HPDE6-E6E7 (cell line): ENCODE measurements around the gene KDM3A.

Experiments
- DNase-seq: peaks from one replicate; pipeline ENCODE4 v3.0.0; 2011; ENCODE audit warnings: missing footprints; ENCODE audit errors: extremely low spot score

Gene KDM3A, protein sequence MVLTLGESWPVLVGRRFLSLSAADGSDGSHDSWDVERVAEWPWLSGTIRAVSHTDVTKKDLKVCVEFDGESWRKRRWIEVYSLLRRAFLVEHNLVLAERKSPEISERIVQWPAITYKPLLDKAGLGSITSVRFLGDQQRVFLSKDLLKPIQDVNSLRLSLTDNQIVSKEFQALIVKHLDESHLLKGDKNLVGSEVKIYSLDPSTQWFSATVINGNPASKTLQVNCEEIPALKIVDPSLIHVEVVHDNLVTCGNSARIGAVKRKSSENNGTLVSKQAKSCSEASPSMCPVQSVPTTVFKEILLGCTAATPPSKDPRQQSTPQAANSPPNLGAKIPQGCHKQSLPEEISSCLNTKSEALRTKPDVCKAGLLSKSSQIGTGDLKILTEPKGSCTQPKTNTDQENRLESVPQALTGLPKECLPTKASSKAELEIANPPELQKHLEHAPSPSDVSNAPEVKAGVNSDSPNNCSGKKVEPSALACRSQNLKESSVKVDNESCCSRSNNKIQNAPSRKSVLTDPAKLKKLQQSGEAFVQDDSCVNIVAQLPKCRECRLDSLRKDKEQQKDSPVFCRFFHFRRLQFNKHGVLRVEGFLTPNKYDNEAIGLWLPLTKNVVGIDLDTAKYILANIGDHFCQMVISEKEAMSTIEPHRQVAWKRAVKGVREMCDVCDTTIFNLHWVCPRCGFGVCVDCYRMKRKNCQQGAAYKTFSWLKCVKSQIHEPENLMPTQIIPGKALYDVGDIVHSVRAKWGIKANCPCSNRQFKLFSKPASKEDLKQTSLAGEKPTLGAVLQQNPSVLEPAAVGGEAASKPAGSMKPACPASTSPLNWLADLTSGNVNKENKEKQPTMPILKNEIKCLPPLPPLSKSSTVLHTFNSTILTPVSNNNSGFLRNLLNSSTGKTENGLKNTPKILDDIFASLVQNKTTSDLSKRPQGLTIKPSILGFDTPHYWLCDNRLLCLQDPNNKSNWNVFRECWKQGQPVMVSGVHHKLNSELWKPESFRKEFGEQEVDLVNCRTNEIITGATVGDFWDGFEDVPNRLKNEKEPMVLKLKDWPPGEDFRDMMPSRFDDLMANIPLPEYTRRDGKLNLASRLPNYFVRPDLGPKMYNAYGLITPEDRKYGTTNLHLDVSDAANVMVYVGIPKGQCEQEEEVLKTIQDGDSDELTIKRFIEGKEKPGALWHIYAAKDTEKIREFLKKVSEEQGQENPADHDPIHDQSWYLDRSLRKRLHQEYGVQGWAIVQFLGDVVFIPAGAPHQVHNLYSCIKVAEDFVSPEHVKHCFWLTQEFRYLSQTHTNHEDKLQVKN (N-terminal part only)

DNA sequence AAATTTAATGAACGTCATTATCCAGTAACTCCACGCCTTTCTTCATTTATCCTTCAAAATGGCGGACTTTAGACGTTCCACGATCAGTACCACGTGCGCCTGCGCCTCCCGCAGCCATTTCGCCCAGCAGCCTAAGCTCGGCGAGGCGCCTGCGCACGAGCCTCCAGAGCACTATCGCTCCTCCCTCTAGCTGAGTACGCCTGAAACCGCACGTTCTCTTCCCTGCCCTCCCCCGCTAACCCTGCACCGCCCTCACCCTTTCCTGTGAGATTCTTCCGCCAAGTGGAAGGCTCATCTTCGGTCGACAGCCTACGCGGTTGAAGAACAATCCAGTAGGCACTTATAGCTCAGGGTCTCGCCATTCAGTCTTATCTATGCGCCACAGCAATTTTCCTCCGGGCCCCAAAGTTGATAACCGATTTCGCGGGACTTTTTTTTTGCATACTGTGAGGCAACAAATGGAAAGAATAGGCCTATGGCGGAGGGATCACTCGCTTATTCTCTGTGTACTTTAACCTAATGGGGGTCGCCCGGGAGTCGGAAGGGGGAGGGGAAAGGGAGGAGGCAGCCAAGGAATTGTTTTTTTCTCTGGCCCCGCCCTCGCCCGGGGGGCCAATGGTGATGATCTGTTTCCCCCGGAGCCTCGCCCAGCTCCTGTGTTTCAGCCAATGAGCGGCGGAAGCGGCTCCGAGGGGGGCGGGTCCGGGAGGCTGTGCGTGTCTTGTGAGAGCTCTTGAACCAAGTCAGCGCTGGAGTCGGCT is at the start of gene KDM3A:
TSS of gene KDM3A (plus strand) at position 741 of the 761 bp plus-strand sequence. CDS start 677 bp downstream, outside the sequence.
- DNase-seq: peak; percentile 91

DNA sequence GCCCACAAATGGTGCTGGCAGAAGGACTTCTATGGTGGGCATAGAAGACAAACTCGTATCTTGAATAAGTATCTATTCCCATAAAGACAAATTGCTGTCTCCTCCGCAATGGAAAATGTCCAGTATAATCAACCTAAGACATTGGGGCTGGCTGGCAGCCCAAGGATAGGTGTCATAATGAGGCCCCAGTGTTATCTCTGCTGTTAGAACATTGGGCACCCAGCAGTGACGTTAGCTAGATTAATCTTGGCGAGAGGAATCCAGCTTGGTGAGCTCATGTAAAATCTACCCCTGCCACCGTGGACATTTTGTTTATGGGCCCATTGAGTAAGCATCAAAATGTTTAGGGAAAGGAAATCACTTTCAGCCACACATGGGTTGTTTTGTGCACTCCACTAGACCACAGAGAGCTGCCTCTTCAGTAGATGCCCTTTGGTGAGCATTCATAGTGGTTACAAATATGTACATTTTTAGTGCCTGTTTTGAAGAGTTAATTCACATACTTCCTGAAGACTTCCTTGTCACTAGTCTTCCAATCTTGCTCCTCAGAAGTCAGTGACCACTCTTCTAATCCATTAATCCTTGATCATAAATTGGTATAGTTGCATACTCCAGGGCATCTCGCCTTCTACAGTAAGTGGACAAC is 48.2 kb upstream of the KDM3A start:
- no peak for DNase-seq

DNA sequence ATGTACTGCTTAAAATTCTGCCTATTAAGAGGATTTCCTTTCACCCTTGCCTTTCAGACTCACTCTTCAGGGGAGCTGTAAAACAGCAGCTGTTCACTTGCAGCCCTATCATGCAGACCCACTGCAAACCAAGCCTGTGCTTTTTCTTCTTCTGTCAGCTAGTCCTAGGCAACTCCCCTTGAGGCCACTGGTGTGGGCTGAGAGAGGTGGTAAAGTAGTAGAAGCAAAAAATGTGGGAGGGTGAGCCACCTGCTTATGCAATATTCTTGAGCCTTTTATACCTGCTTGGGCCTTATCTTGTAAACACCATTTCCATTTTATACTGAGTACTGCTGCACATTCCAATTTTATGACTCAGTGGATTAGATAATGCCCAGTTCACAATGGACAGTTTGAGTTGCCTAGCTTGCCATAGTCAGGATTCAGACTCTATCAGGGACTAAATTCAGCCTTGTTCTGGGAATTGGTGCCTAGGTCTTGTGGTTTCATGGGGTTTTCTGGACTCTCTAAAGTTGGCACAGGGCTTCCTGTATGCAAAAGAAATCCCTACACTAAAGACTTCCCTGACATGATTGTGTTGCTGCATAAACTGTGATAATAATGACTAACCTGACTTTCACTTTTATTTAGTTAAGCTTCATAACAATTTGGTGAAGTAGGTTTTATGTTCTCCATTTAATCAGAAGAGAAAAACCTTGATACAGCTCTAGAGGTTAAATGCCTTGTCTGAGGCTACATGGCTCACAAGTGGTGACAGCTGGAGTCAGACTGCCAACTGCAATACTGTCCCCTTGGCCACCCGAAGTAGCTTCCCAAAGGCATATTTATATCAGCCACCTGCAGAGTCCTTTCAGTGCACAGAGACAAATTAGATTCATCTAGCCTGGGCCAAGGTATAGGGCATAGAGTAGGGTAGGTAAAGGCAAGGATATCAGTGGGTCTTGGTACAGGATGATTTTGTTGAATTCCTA is 47.4 kb upstream of the KDM3A start:
- peak; percentile 21 for DNase-seq

DNA sequence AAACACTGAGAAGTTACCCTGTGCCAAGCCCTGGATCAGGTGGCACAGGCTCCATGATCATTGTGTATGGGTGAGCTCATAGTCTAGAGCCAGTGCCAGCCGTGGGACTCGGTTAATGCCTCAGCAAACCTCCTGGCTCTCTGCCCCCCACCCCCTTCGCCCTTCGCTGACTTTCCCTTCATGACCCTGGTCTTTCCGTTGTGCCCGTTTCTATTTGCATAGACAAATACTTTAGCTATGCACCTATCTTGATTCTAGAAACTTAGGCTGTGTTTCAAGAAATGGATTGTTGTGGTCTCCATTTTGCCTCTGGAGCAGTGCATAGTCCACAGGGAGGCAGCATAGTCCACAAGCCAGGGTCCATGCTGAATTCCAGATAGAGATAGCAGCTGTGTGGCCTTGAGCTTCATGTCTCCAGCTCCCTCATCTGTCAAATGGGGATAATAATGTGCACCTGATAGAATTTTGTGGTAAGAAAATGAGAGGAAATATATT is 44.8 kb upstream of the KDM3A start:
- peak; percentile 33 for DNase-seq

DNA sequence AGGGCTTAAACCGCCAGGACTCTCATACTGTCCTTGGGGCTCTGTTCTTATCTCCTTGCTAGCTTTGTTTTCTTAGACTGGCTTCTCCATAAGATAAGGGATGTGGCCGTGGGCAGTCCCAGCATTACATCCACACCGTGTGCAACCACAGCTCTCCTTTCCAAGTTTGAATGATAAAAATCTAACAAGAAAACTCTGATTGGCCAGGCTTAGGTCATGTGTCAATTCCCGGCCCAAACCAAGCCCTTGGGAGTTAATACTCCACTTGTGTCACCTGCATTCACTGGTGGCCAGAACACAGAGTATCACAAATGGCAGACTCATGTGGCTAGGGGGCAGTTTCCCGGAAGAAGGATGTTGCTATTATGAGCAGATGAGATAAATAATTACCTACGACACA is 43.2 kb upstream of the KDM3A start:
- no peak for DNase-seq

DNA sequence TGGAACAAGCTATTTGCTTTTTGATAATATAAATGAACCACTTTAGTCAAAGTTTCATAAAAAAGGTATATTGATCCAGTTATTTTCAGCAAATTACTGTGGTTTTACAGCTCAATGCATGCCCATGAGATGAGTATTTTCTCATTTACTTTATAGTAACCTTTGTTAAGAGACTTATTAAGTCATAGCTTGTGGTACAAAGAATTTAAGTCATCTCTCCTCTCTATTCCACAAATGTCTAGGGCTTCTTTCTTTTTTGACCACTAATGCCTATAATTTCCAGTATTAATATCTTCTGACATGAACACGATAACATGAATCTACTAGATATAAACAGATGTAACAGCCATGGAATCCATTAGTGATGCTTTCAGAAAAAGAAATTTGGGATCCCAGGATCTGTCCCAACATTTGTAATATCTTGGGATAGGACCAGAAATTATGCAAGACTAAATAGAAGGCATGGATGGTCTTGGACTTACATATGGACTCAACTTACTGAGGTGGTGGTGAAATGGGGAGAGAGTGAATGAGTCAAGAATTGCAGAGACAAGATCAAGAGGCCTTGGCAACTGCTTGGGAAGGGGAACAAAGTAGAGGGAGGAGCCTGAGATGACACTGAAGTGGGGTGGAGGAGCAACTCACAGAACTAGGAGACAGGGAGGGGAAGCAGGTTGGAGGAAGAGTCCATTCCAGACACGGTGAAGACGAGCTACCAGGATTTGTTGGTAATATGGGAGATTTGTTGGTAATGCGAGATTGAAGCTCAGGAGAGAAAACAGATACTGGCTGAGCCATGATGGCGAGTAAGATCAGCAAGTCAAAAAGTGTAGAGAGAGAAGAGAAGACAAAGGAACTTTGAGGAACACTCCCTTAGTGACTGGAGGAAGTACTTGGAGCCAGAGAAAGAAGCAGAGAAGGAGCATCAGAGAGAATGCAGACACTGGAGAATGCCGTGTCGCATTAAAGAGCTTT is 42.4 kb upstream of the KDM3A start:
- DNase-seq: no peak

DNA sequence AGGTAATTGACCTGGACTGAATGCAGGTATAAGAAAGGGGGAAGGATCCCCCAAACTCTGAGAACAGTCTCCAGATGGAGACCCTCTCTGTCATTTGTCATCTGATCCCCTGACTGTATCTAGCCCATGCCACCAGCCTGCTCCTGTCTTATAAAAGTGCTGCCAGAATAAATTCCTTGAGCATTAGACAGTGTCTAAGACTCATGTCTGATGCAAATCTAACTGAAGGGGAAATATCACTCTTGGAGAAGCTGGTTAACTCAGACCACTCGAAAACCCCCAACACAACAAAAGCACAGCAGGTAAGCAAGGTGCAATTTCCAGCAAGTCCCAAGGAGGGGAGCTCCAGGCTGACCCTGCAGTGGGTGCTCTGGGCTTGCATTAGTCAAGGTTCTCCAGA is 40.9 kb upstream of the KDM3A start:
- no peak for DNase-seq

DNA sequence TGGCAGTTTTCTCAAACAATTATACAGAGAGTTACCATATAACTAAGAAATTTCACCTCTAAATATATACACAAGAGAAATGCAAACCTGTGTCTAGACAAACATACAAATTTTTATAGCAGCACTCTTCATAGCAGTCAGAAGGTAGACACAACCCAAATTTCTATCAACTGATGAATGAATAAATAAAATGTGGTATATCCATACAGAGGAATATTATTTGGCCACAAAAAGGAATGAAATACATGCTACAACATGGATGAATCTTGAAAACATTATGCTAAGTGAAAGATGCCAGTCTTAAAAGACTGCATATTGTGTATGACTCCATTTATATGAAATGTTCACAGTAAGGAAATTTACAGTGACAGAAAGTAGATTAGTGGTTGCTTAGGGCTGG is 30.6 kb upstream of the KDM3A start:
- DNase-seq: no peak

DNA sequence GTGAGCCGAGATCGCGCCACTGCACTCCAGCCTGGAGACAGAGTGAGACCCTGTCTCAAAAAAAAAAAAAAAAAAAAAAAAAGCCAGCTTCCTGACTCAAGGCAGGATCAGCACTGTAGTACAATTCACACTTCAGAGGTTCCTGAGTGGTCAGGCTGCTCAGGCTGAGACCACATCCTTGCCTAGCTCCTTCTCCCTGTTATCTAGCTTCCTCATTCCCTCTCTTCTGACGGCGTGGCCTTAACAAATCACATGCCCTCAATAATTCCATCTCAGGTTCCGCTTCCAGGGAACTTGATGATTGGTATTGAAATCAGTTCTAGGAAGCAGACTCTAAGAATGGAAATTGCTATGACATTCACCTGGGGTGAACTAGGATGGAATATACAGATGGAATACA is 29.8 kb upstream of the KDM3A start:
- no peak for DNase-seq

DNA sequence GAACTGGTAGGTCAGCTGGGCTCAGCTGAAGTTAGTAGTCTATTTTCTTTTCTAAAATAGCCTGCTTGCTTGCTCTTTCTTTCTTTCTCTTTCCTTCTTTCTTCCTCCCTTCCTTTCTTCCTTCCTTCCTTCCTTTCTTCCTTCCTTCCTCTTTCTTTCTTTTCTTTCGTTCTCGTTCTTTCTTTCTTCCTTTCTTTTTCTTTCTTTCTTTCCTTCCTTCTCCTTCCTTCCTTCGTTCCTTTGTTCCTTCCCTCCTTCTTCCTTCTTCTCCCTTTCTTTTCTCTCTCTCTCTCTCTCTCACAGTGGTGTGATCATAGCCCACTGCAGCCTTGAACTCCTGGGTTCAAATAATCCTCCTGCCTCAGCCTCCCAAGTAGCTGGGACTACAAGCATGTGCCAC is 29.2 kb upstream of the KDM3A start:
- no peak for DNase-seq

DNA sequence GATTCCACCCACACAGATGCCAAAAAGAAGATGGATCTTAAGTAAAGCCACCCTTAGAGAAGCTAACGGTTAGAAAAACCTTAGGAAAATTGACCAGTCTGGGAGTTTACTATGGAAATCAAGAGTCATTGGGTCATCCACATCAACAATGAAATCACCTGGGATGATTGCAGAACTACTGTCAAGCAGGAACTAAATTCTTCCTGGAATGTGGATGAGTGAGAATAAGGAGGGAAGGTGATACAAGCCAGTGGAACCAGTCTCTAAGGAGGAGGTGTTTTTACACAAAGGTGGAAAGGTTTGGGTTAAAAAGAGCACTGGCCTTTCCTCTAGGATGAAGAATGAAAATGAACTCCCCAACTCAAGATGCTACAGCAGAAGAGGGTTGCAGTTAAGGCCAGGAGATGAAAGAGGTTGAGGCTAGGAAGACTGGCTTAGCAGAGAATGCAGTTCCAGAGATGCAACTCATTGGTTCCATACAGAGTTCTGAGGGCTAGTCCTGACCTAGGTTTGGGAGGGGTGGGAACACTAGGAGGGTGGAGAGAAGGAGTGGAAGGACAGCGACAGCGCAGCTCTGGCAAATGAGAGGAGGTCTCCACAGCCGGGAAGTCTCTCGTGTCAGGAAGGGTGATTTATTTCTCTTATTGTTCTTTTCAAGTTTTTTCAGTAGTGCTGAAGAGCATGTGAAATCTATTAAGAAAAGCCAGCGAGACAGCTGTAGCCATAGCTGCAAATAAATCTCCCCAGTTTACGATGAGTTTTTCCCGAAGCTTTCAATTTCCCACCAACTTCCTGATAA is 27.7 kb upstream of the KDM3A start:
- DNase-seq: no peak

DNA sequence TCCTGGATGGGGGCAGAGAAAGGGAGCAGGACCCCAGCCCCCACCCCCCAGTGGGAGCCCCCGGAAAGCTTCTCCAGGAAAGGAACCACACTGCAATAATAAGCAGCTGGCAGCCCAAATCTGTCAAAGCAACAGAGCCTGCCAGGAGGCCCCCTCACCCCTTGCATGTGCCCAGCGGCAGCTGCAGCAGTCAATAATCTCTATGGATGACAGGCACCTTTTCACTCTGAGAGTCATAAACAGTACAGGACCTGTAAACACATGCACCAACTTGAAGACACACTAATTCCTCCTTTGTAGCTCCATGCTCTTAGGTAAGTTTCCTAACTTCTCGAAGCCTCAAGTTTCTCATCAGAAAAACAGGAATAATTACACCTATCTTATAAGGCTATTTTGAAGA is 26.2 kb upstream of the KDM3A start:
- peak; percentile 63 for DNase-seq

DNA sequence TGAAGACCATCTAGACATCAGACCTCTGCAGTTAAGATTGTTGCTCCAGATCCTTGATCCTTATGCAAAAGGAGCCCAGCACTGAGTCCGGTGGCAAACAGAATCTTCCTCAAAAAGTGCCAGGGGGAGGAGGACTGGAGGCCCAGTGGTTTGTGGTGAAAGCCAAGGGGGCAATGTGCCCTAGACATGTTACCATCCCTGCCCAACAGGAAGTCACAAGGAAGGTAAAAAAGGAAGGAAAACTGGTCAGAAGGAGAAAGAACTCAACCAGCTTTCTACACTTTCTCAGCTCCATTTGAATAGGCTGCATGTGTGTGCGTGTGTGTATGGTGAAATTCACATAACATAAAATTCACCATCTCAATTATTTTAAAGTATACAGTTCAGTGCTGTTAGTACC is 25.0 kb upstream of the KDM3A start:
- no peak for DNase-seq

DNA sequence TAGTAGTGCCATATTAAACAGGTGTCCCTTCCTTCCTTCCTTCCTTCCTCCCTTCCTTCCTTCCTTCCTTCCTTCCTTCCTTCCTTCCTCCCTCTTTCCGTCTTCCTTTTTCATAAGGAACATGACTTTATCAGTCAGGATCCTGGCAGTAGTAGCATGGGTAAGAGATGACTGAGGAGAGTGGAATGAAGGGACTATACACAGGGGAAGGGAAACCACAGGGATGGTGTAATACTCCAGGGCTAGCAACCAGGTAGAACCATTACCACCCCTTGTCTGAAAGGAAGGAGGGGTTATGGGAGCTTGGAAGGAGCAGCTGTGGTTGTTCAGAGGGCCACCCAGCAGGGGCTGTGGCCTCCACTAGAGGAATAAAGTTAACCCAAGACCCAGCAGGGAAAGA is 23.2 kb upstream of the KDM3A start:
- peak; percentile 53 for DNase-seq

DNA sequence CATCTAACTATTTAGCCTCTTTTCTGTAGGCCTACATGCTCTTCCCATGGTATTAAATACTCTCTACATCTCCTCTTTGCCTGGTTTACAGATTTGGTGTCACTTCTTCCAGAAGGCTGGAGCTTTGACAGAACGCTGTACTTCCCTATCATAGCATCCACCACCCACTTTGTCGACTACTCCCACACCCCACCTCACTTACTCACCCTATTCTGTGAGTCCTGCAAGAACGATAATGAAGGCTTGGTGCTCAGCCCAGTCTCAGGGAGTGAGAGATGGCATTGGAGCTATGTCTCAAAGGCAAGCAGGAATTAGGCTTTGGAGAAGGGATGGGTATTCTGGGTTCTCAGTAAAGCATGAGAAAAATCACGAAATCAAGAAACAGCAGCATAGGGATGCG is 20.3 kb upstream of the KDM3A start:
- DNase-seq: no peak

DNA sequence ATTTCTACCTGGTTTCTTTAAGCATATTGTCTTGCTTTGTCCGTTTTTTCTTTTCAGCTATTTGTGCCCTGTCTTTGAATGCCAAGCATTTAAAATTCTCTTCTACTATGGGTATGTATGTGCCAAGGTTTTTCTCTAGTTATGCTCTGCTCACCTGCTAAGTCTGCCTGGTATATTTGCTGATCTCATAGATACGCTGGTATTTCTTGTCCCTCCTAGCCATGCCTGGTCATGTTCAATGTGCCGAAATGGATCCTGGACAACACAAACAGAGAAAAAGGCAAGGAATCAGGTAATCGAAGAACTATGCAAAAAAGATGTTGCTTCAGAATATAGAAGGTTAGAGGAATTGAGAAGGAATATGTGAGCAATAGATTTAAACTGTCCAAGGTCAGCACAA is 14.9 kb upstream of the KDM3A start:
- no peak for DNase-seq

DNA sequence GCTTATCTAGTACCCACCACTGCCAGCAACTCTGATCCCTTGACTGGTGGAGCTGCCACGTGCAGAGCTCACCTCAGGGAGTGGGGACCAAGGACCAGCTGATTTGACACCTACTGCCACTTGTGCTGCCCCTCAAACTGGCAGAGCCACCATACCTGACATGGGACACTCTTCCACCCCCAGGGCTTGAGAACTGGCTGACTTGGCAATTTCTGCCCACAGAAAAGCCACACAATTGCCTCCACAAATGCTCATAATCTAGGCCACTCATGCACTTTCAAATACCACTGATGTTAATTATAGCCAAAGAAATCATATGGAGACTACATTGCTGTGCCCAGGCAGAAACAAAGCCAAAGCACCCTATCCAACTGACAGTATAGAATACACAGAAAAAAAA is 11.8 kb upstream of the KDM3A start:
- DNase-seq: no peak
